ENCODE results near the gene UNC80. TPM values are rescaled to one million over a fixed set of nuclear protein-coding genes. Genes with fewer than 3 reads are reported as not detected.
"Not testable (repeated sequence)": the region's sequence is repeated elsewhere in the genome, so short reads cannot be mapped to it uniquely, and the experiment has no call there.

UNC80 gene
- total and polyA plus RNA-seq, 9 donors, result 0.12 to 1.1 (median 0.63) TPM

DNA sequence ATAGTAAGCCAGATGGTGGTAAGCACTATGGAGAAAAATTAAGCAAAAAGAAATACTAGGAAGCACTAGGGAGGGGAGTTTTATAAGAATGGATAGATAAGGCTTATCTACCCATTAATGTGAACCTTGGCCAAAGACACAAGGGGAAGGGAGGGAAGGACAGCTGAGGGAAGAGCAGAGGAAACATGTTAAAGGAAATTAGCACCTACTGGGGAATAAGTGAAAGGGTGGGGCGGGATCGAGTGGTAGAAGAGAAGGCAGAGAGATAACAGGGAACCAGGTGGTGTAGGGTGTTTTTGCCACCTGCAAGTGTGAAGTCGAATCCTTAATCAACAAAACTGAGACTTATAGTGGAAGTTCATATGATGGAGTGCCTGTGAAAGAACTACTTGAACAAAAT, 1.7 kb downstream of the UNC80 start:
- H3K27me3 ChIP-seq, result no peaks in the 10 kb centered on the region
- TF ChIP-seq CTCF (IDR thresholded peaks at IDR 0.05) (no peak), POLR2A (IDR thresholded peaks at IDR 0.05) (no peak), EP300 (IDR thresholded peaks at IDR 0.05) (no peak)
- no peaks in the 10 kb centered on the region for H3K36me3 ChIP-seq
- H3K4me1 ChIP-seq (ENCODE audit: insufficient read depth), result peaks cover 3% of the 10 kb centered on the region
- H3K27ac ChIP-seq, result no peak overlapping the region
- 35 to 54% (median 48%) methylated on average over 3 of the region's 3 CpGs for WGBS, 3 donors
- DNase-seq, result no peak
- no peak overlapping the region for H3K4me3 ChIP-seq
- intact Hi-C loops (cut with DNase I), result no loop called here
- H3K9me3 ChIP-seq, result no peaks in the 10 kb centered on the region

GRCh38 chr2:209787416-209787815, 15.8 kb downstream of the UNC80 start:
- Histone ChIP-seq H3K4me3 (no peak overlapping the region), H3K27me3 (no peaks in the 10 kb centered on the region), H3K4me1 (ENCODE audit: insufficient read depth) (no peaks in the 10 kb centered on the region), H3K9me3 (no peaks in the 10 kb centered on the region), H3K27ac (no peak overlapping the region), H3K36me3 (no peaks in the 10 kb centered on the region)
- TF ChIP-seq CTCF (IDR thresholded peaks at IDR 0.05), result no peak
- TF ChIP-seq EP300 (IDR thresholded peaks at IDR 0.05), result no peak
- TF ChIP-seq POLR2A (IDR thresholded peaks at IDR 0.05), result no peak
- intact Hi-C loops (cut with DNase I), result no loop called here
- WGBS, 3 donors, result 97 to 98% (median 97%) methylated on average over 5 of the region's 5 CpGs
- DNase-seq, result no peak

- H3K36me3 ChIP-seq, result no peaks in the 10 kb centered on the region
- no peaks in the 10 kb centered on the region for H3K4me1 ChIP-seq (ENCODE audit: insufficient read depth)
- 85 to 100% (median 88%) methylated on average over 1 of the region's 1 CpG for WGBS, 3 donors
Observed at GRCh38 chr2:209788925-209789324, 17.3 kb downstream of the UNC80 start.

GRCh38 chr2:209790066-209790728, 18.6 kb downstream of the UNC80 start:
- Histone ChIP-seq H3K4me3 (peak overlapping the region; percentile 5), H3K36me3 (no peaks in the 10 kb centered on the region), H3K27me3 (no peaks in the 10 kb centered on the region), H3K4me1 (ENCODE audit: insufficient read depth) (no peaks in the 10 kb centered on the region), H3K9me3 (no peaks in the 10 kb centered on the region), H3K27ac (no peak overlapping the region)
- no peak for DNase-seq
- 36 to 55% (median 39%) methylated on average over 6 of the region's 6 CpGs for WGBS, 3 donors
- intact Hi-C loops (cut with DNase I), result no loop called here
- no peak for TF ChIP-seq POLR2A (IDR thresholded peaks at IDR 0.05)

More at GRCh38 chr2:209788925-209789324, 17.3 kb downstream of the UNC80 start:
- TF ChIP-seq EP300 (IDR thresholded peaks at IDR 0.05) (no peak), CTCF (IDR thresholded peaks at IDR 0.05) (no peak)
- no peaks in the 10 kb centered on the region for H3K9me3 ChIP-seq
- intact Hi-C loops (cut with DNase I), result no loop called here
- no peak overlapping the region for H3K27ac ChIP-seq
- no peak for DNase-seq
- H3K27me3 ChIP-seq, result no peaks in the 10 kb centered on the region
- no peak overlapping the region for H3K4me3 ChIP-seq

DNA sequence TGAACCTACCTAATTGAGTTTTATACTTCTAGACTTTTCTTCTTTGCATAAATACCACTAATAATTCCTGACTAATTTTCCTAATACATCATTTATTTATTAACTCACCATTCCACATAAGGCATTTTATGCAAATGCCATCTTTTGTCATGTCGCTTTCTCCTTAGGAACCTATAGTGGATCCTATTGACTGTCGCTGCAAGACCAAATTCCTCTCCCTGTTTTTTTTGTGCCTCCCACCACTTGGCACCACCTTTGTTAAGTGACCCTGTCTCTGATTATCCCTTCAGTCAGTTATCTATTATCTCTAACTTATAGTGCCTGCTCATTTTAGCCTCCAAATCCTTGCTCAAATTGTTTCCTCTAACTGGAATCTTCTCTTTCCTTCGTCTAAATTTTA, 19.5 kb downstream of the UNC80 start:
- H3K4me1 ChIP-seq (ENCODE audit: insufficient read depth), result no peaks in the 10 kb centered on the region
- H3K27ac ChIP-seq, result no peak overlapping the region
- intact Hi-C loops (cut with DNase I), result no loop called here
- 77 to 81% (median 80%) methylated on average over 3 of the region's 3 CpGs for WGBS, 3 donors
- no peaks in the 10 kb centered on the region for H3K27me3 ChIP-seq
- H3K9me3 ChIP-seq, result no peaks in the 10 kb centered on the region
- H3K4me3 ChIP-seq, result no peak overlapping the region
- no peak for DNase-seq
- TF ChIP-seq POLR2A (IDR thresholded peaks at IDR 0.05), result no peak
- no peak for TF ChIP-seq CTCF (IDR thresholded peaks at IDR 0.05)
- no peak for TF ChIP-seq EP300 (IDR thresholded peaks at IDR 0.05)
- H3K36me3 ChIP-seq, result no peaks in the 10 kb centered on the region

DNA sequence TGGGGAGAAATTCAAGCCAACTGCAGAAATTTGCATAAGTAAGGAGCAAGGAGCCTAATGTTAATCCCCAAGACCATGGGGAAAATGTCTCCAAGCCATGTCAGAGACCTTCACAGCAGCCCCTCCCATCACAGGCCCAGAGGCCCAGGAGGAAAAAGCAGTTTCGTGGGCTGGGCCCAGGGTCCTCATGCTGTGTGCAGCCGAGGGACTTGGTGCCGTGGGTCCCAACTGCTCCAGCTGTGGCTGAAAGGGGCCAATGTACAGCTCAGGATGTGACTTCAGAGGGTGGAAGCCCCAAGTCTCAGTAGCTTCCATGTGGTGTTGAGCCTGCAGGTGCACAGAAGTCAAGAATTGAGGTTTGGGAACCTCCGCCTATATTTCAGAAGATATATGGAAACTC, 23.8 kb downstream of the UNC80 start:
- H3K27ac ChIP-seq; DNase-seq; intact Hi-C loops (cut with DNase I); H3K9me3 ChIP-seq; H3K27me3 ChIP-seq; H3K36me3 ChIP-seq; H3K4me3 ChIP-seq; H3K4me1 ChIP-seq (ENCODE audit: insufficient read depth): not testable (repeated sequence)
- WGBS, 3 donors, result 91 to 94% (median 91%) methylated on average over 4 of the region's 4 CpGs

Data from ovary (tissue), 9 donors.